Small intestine (tissue), 16 donors: Measurements from ENCODE around the gene CCR4. TPM values are rescaled to one million over a fixed set of nuclear protein-coding genes. Genes with fewer than 3 reads are reported as not detected.
"Not testable (repeated sequence)": the region's sequence is repeated elsewhere in the genome, so short reads cannot be mapped to it uniquely, and the experiment has no call there.

Source experiments
- DNase-seq, 2 donors: peaks; one replicate each; pipeline versions ENCODE4 v3.0.0 to v3.0.0-alpha.2; 2013
- FAIRE-seq: peaks from 2 replicates; lab custom pipeline; 2012; peaks lifted over from hg19 to GRCh38; lab: Jason Lieb, UNC
- H3K27ac ChIP-seq, 3 donors: one replicate each; pipeline ENCODE4 v1.5.1; 2013; ENCODE audit warnings: low read length in 2 of 3, mild to moderate bottlenecking in 2 of 3, control low read depth in 1 of 3, inconsistent platforms in 1 of 3, low read depth in 1 of 3, moderate library complexity in 1 of 3
- H3K27me3 ChIP-seq, 3 donors: one replicate each; pipeline ENCODE4 v1.6.1; 2013; ENCODE audit warnings: low read length in 3 of 3, inconsistent platforms in 1 of 3; ENCODE audit not compliant: control insufficient read depth in 3 of 3, insufficient read depth in 3 of 3
- H3K36me3 ChIP-seq, 3 donors: one replicate each; pipeline ENCODE4 v1.6.1; 2013; ENCODE audit warnings: low read length in 3 of 3, inconsistent platforms in 1 of 3, low read depth in 1 of 3, mild to moderate bottlenecking in 1 of 3, moderate library complexity in 1 of 3; ENCODE audit not compliant: control insufficient read depth in 3 of 3, insufficient read depth in 2 of 3
- H3K4me1 ChIP-seq, 3 donors: one replicate each; pipeline ENCODE4 v1.6.1; 2013; ENCODE audit warnings: low read length in 2 of 3, inconsistent platforms in 1 of 3, low read depth in 1 of 3, mild to moderate bottlenecking in 1 of 3, moderate library complexity in 1 of 3; ENCODE audit not compliant: control insufficient read depth in 3 of 3, insufficient read depth in 2 of 3
- H3K4me3 ChIP-seq, 3 donors: one replicate each; pipeline ENCODE4 v1.5.1; 2013; ENCODE audit warnings: low read length in 3 of 3, control low read depth in 1 of 3, inconsistent platforms in 1 of 3, low read depth in 1 of 3, mild to moderate bottlenecking in 1 of 3, moderate library complexity in 1 of 3
- H3K9me3 ChIP-seq, 2 donors: one replicate each; pipeline ENCODE4 v1.6.1; 2013; ENCODE audit warnings: low read depth in 1 of 2, low read length in 1 of 2; ENCODE audit not compliant: control insufficient read depth in 2 of 2, insufficient read depth in 1 of 2
- WGBS, 3 donors: extraction: QIAGEN DNeasy Blood & Tissue Kit; methylation state at CpG; one replicate each; pipeline ENCODE4 v1.1.7; 2013; 5-methylcytosine and 5-hydroxymethylcytosine counted together
- long read RNA-seq, 10 donors: transcript quantifications; one replicate each; lab custom pipeline, GENCODE V29; 2026
- polyA plus RNA-seq, 4 donors: library from polyadenylated mRNA; stranded (reverse) in 3 of 4; unstranded in 1 of 4; fragments of 200-250 nt in 3 of 4; fragments of 120-200 nt in 1 of 4; gene quantifications; one replicate each; pipeline versions ENCODE4 v1.2.1 to v1.2.3, GENCODE V29; 2013
- donor health status: healthy with polysubstance abuse.
- donor health status: control.
- donor health status: control.
- donor health status: Bipolar disorder and iron deficiency.
- donor health status: healthy.

Gene CCR4
- polyA plus RNA-seq = under 1 TPM in 2 of 4 donors, not detected in 2; 0.16 to 0.38 TPM
- long read RNA-seq, donor 1 = 0 reads
- long read RNA-seq, donor 2 = 0 reads
- long read RNA-seq, donor 3 = 0 reads
- long read RNA-seq, donor 4 = 0 reads
- long read RNA-seq, donor 5 = 0 reads
- long read RNA-seq, donor 6, partial matches to known transcripts = 0 of 1 reads
- long read RNA-seq, donor 6, other reads (novel, unspliced or antisense) = 0 of 1 reads
- long read RNA-seq, donor 7 = 0 reads
- long read RNA-seq, donor 8 = 0 reads
- long read RNA-seq, donor 9 = 0 reads
- long read RNA-seq, donor 10 = 0 reads

DNA sequence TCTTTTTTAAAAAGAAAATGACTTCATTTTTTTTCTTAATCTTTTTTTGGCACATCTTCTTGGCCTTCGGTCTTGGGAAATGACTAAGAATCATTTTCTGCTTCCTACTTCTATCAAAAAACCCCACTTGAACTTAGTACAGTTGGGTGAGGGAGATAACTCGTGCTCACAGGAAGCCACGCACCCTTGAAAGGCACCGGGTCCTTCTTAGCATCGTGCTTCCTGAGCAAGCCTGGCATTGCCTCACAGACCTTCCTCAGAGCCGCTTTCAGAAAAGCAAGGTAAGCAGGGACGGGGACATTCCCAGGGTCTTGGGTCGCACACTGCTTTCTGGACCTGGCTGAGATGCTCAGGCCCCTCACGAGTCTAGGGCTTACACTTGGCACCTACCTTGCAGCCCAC lies at the start of gene CCR4:
Gene CCR4, plus strand, starts transcription at position 235 of the 402 bp plus-strand sequence. CDS start 1,779 bp downstream, outside the sequence.
- no peaks in the 10 kb centered on the region for H3K9me3 ChIP-seq
- 51 to 78% (median 63%) methylated on average over 9 of the region's 9 CpGs for WGBS, 3 donors
- DNase-seq (no peak), FAIRE-seq (no peak)
- no peaks in the 10 kb centered on the region for H3K4me1 ChIP-seq
- no peaks in the 10 kb centered on the region for H3K27me3 ChIP-seq
- no peak within 1 kb of the TSS for H3K4me3 ChIP-seq
- no peak within 1 kb of the TSS for H3K27ac ChIP-seq
- H3K36me3 ChIP-seq = no peaks in the 10 kb centered on the region

DNA sequence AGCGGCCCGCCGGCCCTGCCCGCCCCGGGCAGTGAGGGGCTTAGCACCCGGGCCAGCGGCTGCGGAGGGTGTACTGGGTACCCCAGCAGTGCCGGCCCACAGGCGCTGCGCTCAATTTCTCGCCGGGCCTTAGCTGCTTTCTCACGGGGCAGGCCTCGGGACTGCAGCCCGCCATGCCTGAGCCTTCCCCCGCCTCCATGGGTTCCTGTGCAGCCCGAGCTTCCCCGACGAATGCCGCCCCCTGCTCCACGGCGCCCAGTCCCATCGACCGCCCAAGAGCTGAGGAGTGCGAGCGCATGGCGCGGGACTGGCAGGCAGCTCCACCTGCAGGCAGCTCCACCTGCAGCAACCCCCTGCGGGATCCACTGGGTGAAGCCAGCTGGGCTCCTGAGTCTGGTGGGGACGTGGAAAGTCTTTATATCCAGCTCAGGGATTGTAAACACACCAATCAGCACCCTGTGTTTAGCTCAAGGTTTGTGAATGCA lies 48.5 kb upstream of the CCR4 start:
- H3K27ac ChIP-seq, H3K27me3 ChIP-seq, H3K4me1 ChIP-seq, FAIRE-seq, H3K9me3 ChIP-seq, H3K36me3 ChIP-seq: not testable (repeated sequence)
- DNase-seq = peak; percentile 40 to 45
- 16 to 34% (median 32%) methylated on average over 24 to 31 of the region's 31 CpGs for WGBS, 3 donors
- peak overlapping the region in 1 of 3 donors; percentile 24 for H3K4me3 ChIP-seq

DNA sequence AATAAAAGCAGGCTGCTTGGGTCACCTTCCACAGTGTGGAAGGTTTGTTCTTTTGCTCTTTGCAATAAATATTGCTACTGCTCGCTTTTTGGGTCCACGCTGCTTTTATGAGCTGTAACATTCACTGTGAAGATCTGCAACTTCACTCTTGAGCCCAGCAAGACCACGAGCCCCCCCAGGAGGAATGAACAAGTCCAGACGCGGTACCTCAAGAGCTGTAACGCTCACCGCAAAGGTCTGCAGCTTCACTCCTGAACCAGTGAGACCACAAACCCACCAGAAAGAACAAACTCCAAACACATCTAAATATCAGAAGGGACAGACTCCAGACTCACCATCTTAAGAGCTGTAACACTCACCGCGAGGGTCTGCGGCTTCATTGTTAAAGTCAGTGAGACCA lies 47.5 kb upstream of the CCR4 start:
- no peak overlapping the region for H3K27ac ChIP-seq
- FAIRE-seq = no peak
- WGBS, 3 donors = 92 to 93% (median 93%) methylated on average over 10 of the region's 10 CpGs

DNA sequence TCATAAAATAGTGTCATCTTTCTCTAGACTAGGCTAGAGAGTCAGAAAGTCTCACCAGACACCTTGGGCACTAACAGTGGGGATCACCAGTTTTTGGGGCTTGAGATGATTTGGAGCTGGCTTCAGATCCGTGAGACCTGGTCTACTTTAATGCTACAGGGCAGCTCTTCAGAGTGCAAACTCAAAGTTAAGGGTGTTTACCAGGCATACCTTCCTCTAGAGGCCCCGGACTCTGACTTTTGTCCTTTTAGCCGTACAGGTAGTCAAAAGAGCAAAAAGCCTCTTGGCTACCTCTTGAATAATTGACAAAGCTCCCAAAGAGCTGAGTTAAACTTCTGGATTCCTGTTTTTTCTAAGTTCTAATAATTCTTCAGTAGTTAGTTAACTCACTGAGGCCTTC lies 41.4 kb upstream of the CCR4 start:
- H3K4me1 ChIP-seq = no peaks in the 10 kb centered on the region
- no peak overlapping the region for H3K27ac ChIP-seq
- FAIRE-seq = no peak
- H3K36me3 ChIP-seq = no peaks in the 10 kb centered on the region
- no peaks in the 10 kb centered on the region for H3K9me3 ChIP-seq
- DNase-seq = no peak
- no peak overlapping the region for H3K4me3 ChIP-seq
- 45 to 76% (median 59%) methylated on average over 3 of the region's 3 CpGs for WGBS, 3 donors
- H3K27me3 ChIP-seq = no peaks in the 10 kb centered on the region

More for the DNA sequence above, 47.5 kb upstream of the CCR4 start:
- Histone ChIP-seq H3K4me1 (no peaks in the 10 kb centered on the region), H3K27me3 (no peaks in the 10 kb centered on the region), H3K36me3 (peaks cover 0 to 3% (median 0%) of the 10 kb centered on the region in 3 donors), H3K4me3 (no peak overlapping the region), H3K9me3 (peaks cover 0 to 6% of the 10 kb centered on the region in 2 donors)
- no peak for DNase-seq

DNA sequence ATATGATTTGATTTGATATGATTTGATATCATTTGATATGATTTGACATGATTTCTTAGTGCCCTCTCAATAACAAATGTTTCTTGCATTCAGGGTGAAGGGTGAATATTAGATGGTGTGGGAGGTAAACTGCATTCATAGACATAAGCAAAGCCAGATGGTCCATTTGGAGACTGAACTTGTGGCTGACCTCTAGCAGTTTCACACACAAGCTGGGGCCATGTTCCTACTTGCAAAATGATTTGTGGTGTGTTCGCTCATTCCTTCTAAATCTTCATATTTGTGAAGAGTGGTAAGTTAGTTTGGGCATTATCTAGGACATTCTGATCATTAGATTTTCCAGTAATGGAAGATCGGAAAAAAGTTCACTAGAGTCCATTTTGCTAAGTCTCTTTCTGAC lies 40.5 kb upstream of the CCR4 start:
- Histone ChIP-seq H3K9me3 (peaks cover 0 to 2% of the 10 kb centered on the region in 2 donors), H3K4me1 (no peaks in the 10 kb centered on the region), H3K36me3 (no peaks in the 10 kb centered on the region), H3K4me3 (no peak overlapping the region), H3K27me3 (no peaks in the 10 kb centered on the region), H3K27ac (no peak overlapping the region)
- no peak for FAIRE-seq
- no peak for DNase-seq
- WGBS, 3 donors = 93 to 96% (median 93%) methylated on average over 2 of the region's 2 CpGs

DNA sequence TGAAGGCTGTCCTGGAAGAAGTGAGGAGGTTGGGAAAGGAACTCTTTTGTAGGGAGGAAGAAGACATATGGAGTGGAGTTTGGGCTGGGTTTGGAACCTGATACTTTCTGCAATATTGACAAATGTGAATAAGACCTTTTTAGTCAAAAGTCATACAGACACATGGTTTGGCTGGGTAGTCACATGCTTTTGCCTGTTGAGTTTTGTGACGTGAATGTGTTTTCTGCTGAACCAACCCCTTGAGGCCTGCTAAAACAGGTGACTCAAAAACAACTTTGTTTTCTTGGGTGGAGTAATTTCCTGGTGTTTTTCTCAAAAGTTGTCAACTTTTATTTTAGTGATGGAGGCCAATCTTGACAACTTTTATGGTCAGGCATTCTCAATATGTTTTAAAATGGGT lies 39.4 kb upstream of the CCR4 start:
- 83 to 87% (median 85%) methylated on average over 1 of the region's 1 CpG for WGBS, 3 donors
- Histone ChIP-seq H3K4me1 (no peaks in the 10 kb centered on the region), H3K36me3 (no peaks in the 10 kb centered on the region), H3K9me3 (peaks cover 0 to 11% of the 10 kb centered on the region in 2 donors), H3K27me3 (no peaks in the 10 kb centered on the region), H3K4me3 (no peak overlapping the region), H3K27ac (no peak overlapping the region)
- FAIRE-seq (no peak), DNase-seq (no peak)

DNA sequence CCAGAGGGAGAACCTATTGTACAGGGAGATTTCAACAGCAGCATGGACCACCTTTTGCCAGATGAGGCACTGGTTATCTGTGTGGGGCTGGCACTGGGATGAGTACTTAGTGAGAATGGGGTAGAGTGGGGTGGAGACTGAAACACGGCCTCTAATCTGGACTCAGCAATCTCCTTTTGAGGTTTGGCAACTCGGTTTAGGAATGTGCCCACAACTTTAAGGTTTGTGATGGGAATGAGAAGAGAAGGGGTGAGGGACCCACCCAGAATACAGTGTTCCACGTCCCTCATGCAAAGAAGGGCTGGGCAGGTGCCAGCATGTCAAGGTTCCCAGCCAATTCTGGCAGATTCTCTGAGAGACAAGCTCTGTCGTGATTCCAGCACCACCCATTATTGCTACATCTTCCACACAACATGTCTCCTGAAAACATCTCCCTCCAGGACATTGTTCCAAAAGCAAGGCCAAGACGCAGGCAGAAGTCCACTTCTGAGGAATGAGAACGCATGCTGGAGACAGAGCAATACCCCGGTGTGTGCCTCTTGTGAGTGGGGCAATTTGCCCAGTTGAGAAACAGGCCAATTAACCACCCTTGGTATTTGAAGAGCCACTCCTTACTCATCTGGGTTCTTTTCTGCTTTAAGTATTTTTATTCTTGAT lies 37.5 kb upstream of the CCR4 start:
- Histone ChIP-seq H3K27me3 (no peaks in the 10 kb centered on the region), H3K4me1 (no peaks in the 10 kb centered on the region), H3K36me3 (no peaks in the 10 kb centered on the region), H3K4me3 (no peak overlapping the region), H3K9me3 (peaks cover 0 to 21% of the 10 kb centered on the region in 2 donors), H3K27ac (no peak overlapping the region)
- 32 to 51% (median 40%) methylated on average over 7 of the region's 7 CpGs for WGBS, 3 donors
- FAIRE-seq = no peak
- DNase-seq = peak in 1 of 2 donors; percentile 48

DNA sequence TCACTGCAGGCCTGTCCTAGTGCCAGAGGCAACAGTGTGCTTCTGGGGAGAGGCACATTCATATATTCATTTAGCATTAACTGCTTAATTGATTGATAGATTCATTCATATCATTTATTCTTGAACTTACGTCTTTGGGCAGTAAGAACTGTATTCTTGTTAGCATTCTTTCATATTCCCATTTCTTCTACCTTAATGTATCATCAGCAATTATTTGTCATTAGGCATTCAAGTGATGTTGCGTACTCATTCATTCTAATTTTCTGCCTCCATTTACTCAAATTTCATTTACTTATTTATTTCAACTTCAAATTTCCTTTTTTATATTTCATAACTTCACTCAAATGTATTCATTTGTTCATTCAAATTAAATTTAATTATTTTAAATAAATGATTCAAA lies 31.5 kb upstream of the CCR4 start:
- no peaks in the 10 kb centered on the region for H3K27me3 ChIP-seq
- H3K36me3 ChIP-seq = no peaks in the 10 kb centered on the region
- H3K4me3 ChIP-seq = no peak overlapping the region
- no peaks in the 10 kb centered on the region for H3K4me1 ChIP-seq
- H3K9me3 ChIP-seq = peaks cover 0 to 21% of the 10 kb centered on the region in 2 donors
- WGBS, 3 donors = 76 to 94% (median 89%) methylated on average over 2 of the region's 2 CpGs
- FAIRE-seq = no peak
- no peak for DNase-seq
- H3K27ac ChIP-seq = no peak overlapping the region
